ENCODE results near the gene RFC4. TPM values are rescaled to one million over a fixed set of nuclear protein-coding genes. Genes with fewer than 3 reads are reported as not detected.

Gene RFC4
- total RNA-seq, 5 donors from 2014 or later (not counting 1 experiment from before 2014, with no cell fraction given) = 13.4 to 21.0 (median 19.2) TPM

- Mint-ChIP-seq H3K27me3 (no peaks in the 10 kb centered on the region), H3K27ac (no peak overlapping the region), H3K4me1 (no peaks in the 10 kb centered on the region), H3K36me3 (no peaks in the 10 kb centered on the region), H3K9me3 (no peaks in the 10 kb centered on the region), H3K4me3 (no peak overlapping the region)
- ChIA-PET CTCF (no interaction called here), POLR2A (no interaction called here)
- no peak for ATAC-seq (replicated peaks in 1 of 4)
- H3K36me3 ChIP-seq (ENCODE audit: control insufficient read depth in 2 of 2, extremely low read depth in 1 of 2, insufficient read depth in 1 of 2, low read length in 1 of 2) = no peaks in the 10 kb centered on the region
- 97% methylated on average over 6 of the region's 10 CpGs for WGBS (ENCODE audit: insufficient coverage)
- no peak overlapping the region for H3K4me3 ChIP-seq (ENCODE audit: control insufficient read depth in 1 of 2, extremely low read depth in 1 of 2, low read length in 1 of 2)
- DNase-seq = no peak
- H3K9me3 ChIP-seq = no peaks in the 10 kb centered on the region
- no peak overlapping the region for H3K27ac ChIP-seq (ENCODE audit: low read length)
- no peaks in the 10 kb centered on the region for H3K4me1 ChIP-seq (ENCODE audit: control insufficient read depth in 1 of 2, extremely low read depth in 1 of 2, insufficient read depth in 2 of 2, low read length in 2 of 2)
- peaks cover 0 to 3% of the 10 kb centered on the region in 2 experiments for H3K27me3 ChIP-seq (replicated peaks in 1 of 2; ENCODE audit: control insufficient read depth in 2 of 2, extremely low read depth in 1 of 2, insufficient read depth in 2 of 2, low read length in 1 of 2)
Observed at GRCh38 chr3:186760141-186760833, 46.0 kb downstream of the RFC4 start.

GRCh38 chr3:186759231-186759930 lies 46.9 kb downstream of the RFC4 start:
- no peaks in the 10 kb centered on the region for H3K4me1 ChIP-seq (ENCODE audit: control insufficient read depth in 1 of 2, extremely low read depth in 1 of 2, insufficient read depth in 2 of 2, low read length in 2 of 2)
- no peak overlapping the region for H3K27ac ChIP-seq (ENCODE audit: low read length)
- ChIA-PET CTCF (no interaction called here), POLR2A (no interaction called here)
- Mint-ChIP-seq H3K36me3 (no peaks in the 10 kb centered on the region), H3K27me3 (no peaks in the 10 kb centered on the region), H3K4me3 (no peak overlapping the region), H3K27ac (no peak overlapping the region), H3K4me1 (no peaks in the 10 kb centered on the region), H3K9me3 (no peaks in the 10 kb centered on the region)
- ATAC-seq (replicated peaks in 1 of 4) (no peak), DNase-seq (no peak)
- no peaks in the 10 kb centered on the region for H3K36me3 ChIP-seq (ENCODE audit: control insufficient read depth in 2 of 2, extremely low read depth in 1 of 2, insufficient read depth in 1 of 2, low read length in 1 of 2)
- WGBS (ENCODE audit: insufficient coverage) = no CpG with 5 or more reads among the region's 11 CpGs
- H3K9me3 ChIP-seq = no peaks in the 10 kb centered on the region
- no peak overlapping the region for H3K4me3 ChIP-seq (ENCODE audit: control insufficient read depth in 1 of 2, extremely low read depth in 1 of 2, low read length in 1 of 2)
- peaks cover 0 to 3% of the 10 kb centered on the region in 2 experiments for H3K27me3 ChIP-seq (replicated peaks in 1 of 2; ENCODE audit: control insufficient read depth in 2 of 2, extremely low read depth in 1 of 2, insufficient read depth in 2 of 2, low read length in 1 of 2)

- H3K36me3 ChIP-seq (ENCODE audit: control insufficient read depth in 2 of 2, extremely low read depth in 1 of 2, insufficient read depth in 1 of 2, low read length in 1 of 2) = no peaks in the 10 kb centered on the region
- no peaks in the 10 kb centered on the region for H3K4me1 ChIP-seq (ENCODE audit: control insufficient read depth in 1 of 2, extremely low read depth in 1 of 2, insufficient read depth in 2 of 2, low read length in 2 of 2)
- Mint-ChIP-seq H3K9me3 (no peaks in the 10 kb centered on the region), H3K27ac (no peak overlapping the region), H3K36me3 (no peaks in the 10 kb centered on the region), H3K4me1 (peaks cover 0 to 7% (median 5%) of the 10 kb centered on the region in 3 donors), H3K4me3 (no peak overlapping the region), H3K27me3 (peaks cover 0 to 2% of the 10 kb centered on the region in 2 donors)
- H3K27me3 ChIP-seq (replicated peaks in 1 of 2; ENCODE audit: control insufficient read depth in 2 of 2, extremely low read depth in 1 of 2, insufficient read depth in 2 of 2, low read length in 1 of 2) = peaks cover 0 to 3% of the 10 kb centered on the region in 2 experiments
- no peaks in the 10 kb centered on the region for H3K9me3 ChIP-seq
- H3K27ac ChIP-seq (ENCODE audit: low read length) = no peak overlapping the region
- DNase-seq (no peak), ATAC-seq (replicated peaks in 1 of 4) (no peak)
- no peak overlapping the region for H3K4me3 ChIP-seq (ENCODE audit: control insufficient read depth in 1 of 2, extremely low read depth in 1 of 2, low read length in 1 of 2)
- 98% methylated on average over 4 of the region's 8 CpGs for WGBS (ENCODE audit: insufficient coverage)
- ChIA-PET POLR2A (no interaction called here), CTCF (no interaction called here)
Observed at GRCh38 chr3:186757686-186758220, 48.5 kb downstream of the RFC4 start.

- peaks cover 0 to 7% (median 5%) of the 10 kb centered on the region in 3 donors for H3K4me1 Mint-ChIP-seq
- POLR2A ChIA-PET = no interaction called here
- Histone ChIP-seq H3K4me3 (ENCODE audit: control insufficient read depth in 1 of 2, extremely low read depth in 1 of 2, low read length in 1 of 2) (no peak overlapping the region), H3K27ac (ENCODE audit: low read length) (no peak overlapping the region), H3K4me1 (ENCODE audit: control insufficient read depth in 1 of 2, extremely low read depth in 1 of 2, insufficient read depth in 2 of 2, low read length in 2 of 2) (no peaks in the 10 kb centered on the region), H3K27me3 (replicated peaks in 1 of 2; ENCODE audit: control insufficient read depth in 2 of 2, extremely low read depth in 1 of 2, insufficient read depth in 2 of 2, low read length in 1 of 2) (peaks cover 0 to 3% of the 10 kb centered on the region in 2 experiments), H3K9me3 (no peaks in the 10 kb centered on the region), H3K36me3 (ENCODE audit: control insufficient read depth in 2 of 2, extremely low read depth in 1 of 2, insufficient read depth in 1 of 2, low read length in 1 of 2) (no peaks in the 10 kb centered on the region)
- H3K27ac Mint-ChIP-seq = no peak overlapping the region
- ATAC-seq (replicated peaks in 1 of 4) = no peak
- H3K36me3 Mint-ChIP-seq = no peaks in the 10 kb centered on the region
- peaks cover 0 to 2% of the 10 kb centered on the region in 2 donors for H3K27me3 Mint-ChIP-seq
- CTCF ChIA-PET = no interaction called here
- H3K4me3 Mint-ChIP-seq = no peak overlapping the region
- no peaks in the 10 kb centered on the region for H3K9me3 Mint-ChIP-seq
- 100% methylated on average over 1 of the region's 8 CpGs for WGBS (ENCODE audit: insufficient coverage)
- no peak for DNase-seq
Observed at GRCh38 chr3:186757214-186757613, 49.1 kb downstream of the RFC4 start.

- WGBS (ENCODE audit: insufficient coverage) = 83% methylated on average over 4 of the region's 5 CpGs
- Mint-ChIP-seq H3K27me3 (peaks cover 0 to 2% of the 10 kb centered on the region in 2 donors), H3K4me3 (no peak overlapping the region), H3K36me3 (no peaks in the 10 kb centered on the region), H3K9me3 (no peaks in the 10 kb centered on the region), H3K27ac (no peak overlapping the region), H3K4me1 (peaks cover 0 to 7% (median 5%) of the 10 kb centered on the region in 3 donors)
- no peaks in the 10 kb centered on the region for H3K9me3 ChIP-seq
- DNase-seq = no peak
- no peaks in the 10 kb centered on the region for H3K4me1 ChIP-seq (ENCODE audit: control insufficient read depth in 1 of 2, extremely low read depth in 1 of 2, insufficient read depth in 2 of 2, low read length in 2 of 2)
- ATAC-seq (replicated peaks in 1 of 4) = no peak
- no peak overlapping the region for H3K4me3 ChIP-seq (ENCODE audit: control insufficient read depth in 1 of 2, extremely low read depth in 1 of 2, low read length in 1 of 2)
- H3K27me3 ChIP-seq (replicated peaks in 1 of 2; ENCODE audit: control insufficient read depth in 2 of 2, extremely low read depth in 1 of 2, insufficient read depth in 2 of 2, low read length in 1 of 2) = peaks cover 0 to 3% of the 10 kb centered on the region in 2 experiments
- ChIA-PET POLR2A (no interaction called here), CTCF (no interaction called here)
- H3K27ac ChIP-seq (ENCODE audit: low read length) = no peak overlapping the region
- H3K36me3 ChIP-seq (ENCODE audit: control insufficient read depth in 2 of 2, extremely low read depth in 1 of 2, insufficient read depth in 1 of 2, low read length in 1 of 2) = no peaks in the 10 kb centered on the region
Observed at GRCh38 chr3:186754871-186755270, 51.4 kb downstream of the RFC4 start.

GRCh38 chr3:186754006-186754405 lies 52.3 kb downstream of the RFC4 start:
- H3K36me3 Mint-ChIP-seq = no peaks in the 10 kb centered on the region
- peaks cover 0 to 7% (median 5%) of the 10 kb centered on the region in 3 donors for H3K4me1 Mint-ChIP-seq
- H3K27ac Mint-ChIP-seq = no peak overlapping the region
- Histone ChIP-seq H3K4me3 (ENCODE audit: control insufficient read depth in 1 of 2, extremely low read depth in 1 of 2, low read length in 1 of 2) (no peak overlapping the region), H3K27me3 (replicated peaks in 1 of 2; ENCODE audit: control insufficient read depth in 2 of 2, extremely low read depth in 1 of 2, insufficient read depth in 2 of 2, low read length in 1 of 2) (peaks cover 0 to 2% of the 10 kb centered on the region in 2 experiments), H3K36me3 (ENCODE audit: control insufficient read depth in 2 of 2, extremely low read depth in 1 of 2, insufficient read depth in 1 of 2, low read length in 1 of 2) (no peaks in the 10 kb centered on the region), H3K27ac (ENCODE audit: low read length) (no peak overlapping the region), H3K9me3 (no peaks in the 10 kb centered on the region), H3K4me1 (ENCODE audit: control insufficient read depth in 1 of 2, extremely low read depth in 1 of 2, insufficient read depth in 2 of 2, low read length in 2 of 2) (no peaks in the 10 kb centered on the region)
- DNase-seq = no peak
- no peak for ATAC-seq (replicated peaks in 1 of 4)
- no peaks in the 10 kb centered on the region for H3K9me3 Mint-ChIP-seq
- ChIA-PET POLR2A (no interaction called here), CTCF (no interaction called here)
- H3K27me3 Mint-ChIP-seq = peaks cover 0 to 2% of the 10 kb centered on the region in 2 donors
- no peak overlapping the region for H3K4me3 Mint-ChIP-seq
- 60% methylated on average over 3 of the region's 7 CpGs for WGBS (ENCODE audit: insufficient coverage)

Measured in T-cell (primary cell).